K562 (cell line): Measurements from ENCODE around the gene POGZ. TPM values are rescaled to one million over a fixed set of nuclear protein-coding genes. Genes with fewer than 3 reads are reported as not detected.

Experiments
- ATAC-seq: fragments of 200-7000 bp; cut with Tn5 transposase; 3 replicates; pipeline ENCODE4 v1.9.1; 2020; ENCODE audit warnings: moderate library complexity
- BruUV-seq: library from RNA; stranded (reverse); fragments of 400-500 nt; replicated peaks from 2 replicates; lab custom pipeline; 2021; lab: Mats Ljungman, UMichigan
- CTCF ChIA-PET: fragments of 300-600 bp; formaldehyde crosslinking; extraction: SDS; loops from one replicate; lab custom pipeline; 2021; ENCODE audit warnings: low intra/inter-chr PET ratio; lab: Yijun Ruan, JAX
- POLR2A ChIA-PET: fragments of 300-600, 350-650 bp; sonication (Branson Sonifier 250); formaldehyde crosslinking; extraction: SDS; loops from one replicate; lab custom pipeline; 2021; ENCODE audit warnings: antibody characterized with exemption, inconsistent platforms; lab: Yijun Ruan, JAX
- DNase-seq, 4 experiments: peaks; one replicate each; pipeline versions ENCODE4 v3.0.0 to v3.0.0-alpha.2; 2011 to 2018; ENCODE audit warnings: low spot score in 3 of 4, mixed read lengths in 3 of 4; ENCODE audit errors: extremely low read depth in 1 of 4
- FAIRE-seq: peaks from 2 replicates; lab custom pipeline; 2011; peaks lifted over from hg19 to GRCh38; lab: Jason Lieb, UNC
- H2AFZ ChIP-seq: 2 replicates; pipeline ENCODE4 v1.6.0; 2011; ENCODE audit warnings: low read depth, low read length, control low read depth, inconsistent platforms
- H3K27ac ChIP-seq: fragments of 200-600 bp; 3 replicates; pipeline ENCODE4 v1.8.0; 2011; ENCODE audit warnings: low read depth, mild to moderate bottlenecking, control low read depth, inconsistent platforms, low read length, moderate library complexity, mixed read lengths; ENCODE audit errors: extremely low read depth
- H3K27me3 ChIP-seq, 2 experiments: fragments of 300-600 bp in 1 of 2; 2 replicates in 1 of 2; 3 replicates in 1 of 2; pipeline versions ENCODE4 v1.6.0 to v1.8.0; 2011; ENCODE audit warnings: inconsistent platforms in 2 of 2, low read length in 2 of 2, mild to moderate bottlenecking in 1 of 2, mixed read lengths in 1 of 2, moderate library complexity in 1 of 2; ENCODE audit not compliant: control insufficient read depth in 2 of 2, insufficient read depth in 2 of 2
- H3K36me3 ChIP-seq: fragments of 300-600 bp; 3 replicates; pipeline ENCODE4 v1.8.0; 2011; ENCODE audit warnings: mild to moderate bottlenecking, low read length, inconsistent platforms; ENCODE audit not compliant: control insufficient read depth, insufficient read depth
- H3K4me1 ChIP-seq, 2 experiments: fragments of 200-600 bp in 1 of 2; replicated peaks in 1 of 2; 2 replicates in 1 of 2; 3 replicates in 1 of 2; pipeline versions ENCODE4 v1.5.1 to v1.8.0; 2011; ENCODE audit warnings: inconsistent platforms in 2 of 2, low read length in 2 of 2, mild to moderate bottlenecking in 1 of 2, mixed read lengths in 1 of 2, moderate library complexity in 1 of 2; ENCODE audit not compliant: control insufficient read depth in 2 of 2, insufficient read depth in 2 of 2
- H3K4me2 ChIP-seq: 2 replicates; pipeline ENCODE4 v1.6.1; 2011; ENCODE audit warnings: low read length, control low read depth, inconsistent platforms, mixed read lengths; ENCODE audit not compliant: insufficient read depth
- H3K4me3 ChIP-seq: fragments of 200-600 bp; sonication (generic), shearing (Covaris generic); 2 replicates; pipeline ENCODE4 v1.5.1; 2016; ENCODE audit warnings: control low read depth, inconsistent platforms
- H3K79me2 ChIP-seq: fragments of 200-600 bp; 3 replicates; pipeline ENCODE4 v1.8.0; 2011; ENCODE audit warnings: low read length, inconsistent platforms; ENCODE audit not compliant: control insufficient read depth, insufficient read depth
- H3K9ac ChIP-seq, 2 experiments: 2 replicates each; pipeline versions ENCODE4 v1.6.0 to v1.6.1; 2011; ENCODE audit warnings: low read depth in 2 of 2, low read length in 2 of 2, control low read depth in 1 of 2, inconsistent platforms in 1 of 2, mild to moderate bottlenecking in 1 of 2, mixed read lengths in 1 of 2; ENCODE audit not compliant: insufficient read depth in 1 of 2
- H3K9me1 ChIP-seq: one replicate; pipeline ENCODE4 v1.6.0; 2011; ENCODE audit warnings: inconsistent platforms, mild to moderate bottlenecking, low read length, moderate library complexity; ENCODE audit not compliant: control insufficient read depth, insufficient read depth
- H3K9me3 ChIP-seq: replicated peaks from 2 replicates; pipeline ENCODE4 v1.5.1; 2011; ENCODE audit warnings: low read depth, low read length, inconsistent platforms; ENCODE audit not compliant: control insufficient read depth, insufficient read depth
- H4K20me1 ChIP-seq: replicated peaks from 2 replicates; pipeline ENCODE4 v1.6.1; 2011; ENCODE audit warnings: low read length, inconsistent platforms, mixed read lengths; ENCODE audit not compliant: control insufficient read depth, insufficient read depth
- ETV1 ChIP-seq: fragments of 450-650 bp; conservative IDR thresholded peaks from 2 replicates; pipeline ENCODE4 v1.6.1; 2016; ENCODE audit warnings: missing genetic modification characterization, control low read depth, low read depth, missing compliant biosample characterization
- HSF4 ChIP-seq: fragments of 250-450 bp; sonication (Bioruptor Pico); IDR thresholded peaks from 2 replicates; pipeline ENCODE4 v2.1.2; 2022; ENCODE audit warnings: mild to moderate bottlenecking, moderate library complexity, borderline replicate concordance
- NRF1 ChIP-seq, 2 experiments: fragments of 450-650 bp; IDR thresholded peaks in 1 of 2; conservative IDR thresholded peaks in 1 of 2; 2 replicates each; pipeline ENCODE4 v1.6.1; 2014; ENCODE audit warnings: mild to moderate bottlenecking in 2 of 2
- TFAM ChIP-seq: fragments of 250-450 bp; sonication (Bioruptor Pico); conservative IDR thresholded peaks from 2 replicates; pipeline ENCODE4 v1.5.0; 2021; ENCODE audit warnings: mild to moderate bottlenecking, moderate library complexity
- ZNF445 ChIP-seq: fragments of 250-450 bp; sonication (Bioruptor Pico); IDR thresholded peaks from 2 replicates; pipeline ENCODE4 v1.4.0; 2020; ENCODE audit warnings: low read depth, mild to moderate bottlenecking, moderate library complexity
- WGBS: fragments of 100-300 bp; shearing (Covaris generic); methylation state at CpG from one replicate; pipeline ENCODE4 v1.1.6; 2016; ENCODE audit warnings: low coverage, mixed read lengths; ENCODE audit not compliant: insufficient coverage; ENCODE audit errors: missing lambda C conversion rate; 5-methylcytosine and 5-hydroxymethylcytosine counted together
- in situ Hi-C: fragments of 300-500 bp; cut with MboI; formaldehyde crosslinking; loops from 4 replicates; pipeline ENCODE4 v1.15.0; 2018; ENCODE audit warnings: inconsistent platforms, mixed read lengths
- intact Hi-C: fragments of 100-400 bp; cut with micrococcal nuclease; formaldehyde crosslinking; loops from 2 replicates; pipeline ENCODE4 v1.14.2; 2022
- polyA plus RNA-seq, 8 experiments: library from polyadenylated mRNA; depleted of rRNA in 4 of 8; stranded (reverse) in 5 of 8; unstranded in 3 of 8; fragments of >200 nt; fragmentation: Nextera tagmentation in 2 of 8; fragmentation: Illumina TruSeq in 1 of 8; extraction: Ambion mirVana in 2 of 8; extraction: Trizol in 1 of 8; gene quantifications; 2 replicates each; pipeline versions ENCODE4 v1.2.1 to v1.2.3, GENCODE V29; 2011 to 2014; ENCODE audit warnings: inconsistent platforms in 1 of 8, missing spikeins in 1 of 8
- total RNA-seq, 7 experiments: library from RNA; depleted of rRNA in 6 of 7; stranded (reverse); fragments of >200 nt in 6 of 7; fragmentation: Illumina TruSeq in 2 of 7; extraction: Trizol in 2 of 7; gene quantifications; 2 replicates each; pipeline versions ENCODE4 v1.2.1 to v1.2.3, GENCODE V29; 2011 to 2021; ENCODE audit warnings: low replicate concordance in 1 of 7
- TF ChIP-seq, protein P1 (sequence below): fragments of 250-450 bp; sonication (Bioruptor Pico); IDR thresholded peaks from 2 replicates; pipeline ENCODE4 v1.4.0; 2020; ENCODE audit warnings: borderline replicate concordance
- TF ChIP-seq, protein P2 (sequence below), 2 experiments: IDR thresholded peaks in 1 of 2; conservative IDR thresholded peaks in 1 of 2; 2 replicates each; pipeline ENCODE4 v1.6.1; 2016; ENCODE audit warnings: low read depth in 2 of 2, mild to moderate bottlenecking in 1 of 2, missing compliant biosample characterization in 1 of 2, missing genetic modification characterization in 1 of 2, moderate library complexity in 1 of 2
- TF ChIP-seq, protein P3 (sequence below): IDR thresholded peaks from 2 replicates; pipeline ENCODE4 v1.6.1; 2014; ENCODE audit warnings: antibody characterized with exemption
- TF ChIP-seq, protein P4 (sequence below), 2 experiments: fragments of 450-650 bp in 1 of 2; IDR thresholded peaks; 2 replicates each; pipeline ENCODE4 v1.6.1; 2011 to 2017; ENCODE audit warnings: low read depth in 2 of 2, antibody characterized with exemption in 1 of 2, borderline replicate concordance in 1 of 2, low read length in 1 of 2, mild to moderate bottlenecking in 1 of 2, mixed read lengths in 1 of 2; ENCODE audit not compliant: control insufficient read depth in 1 of 2

Gene POGZ
- total and polyA plus RNA-seq, 9 of the 15 experiments (the other 6 are each of a cell fraction or from before 2014, with no cell fraction given): 9.4 to 40.6 (median 21.6) TPM

DNA sequence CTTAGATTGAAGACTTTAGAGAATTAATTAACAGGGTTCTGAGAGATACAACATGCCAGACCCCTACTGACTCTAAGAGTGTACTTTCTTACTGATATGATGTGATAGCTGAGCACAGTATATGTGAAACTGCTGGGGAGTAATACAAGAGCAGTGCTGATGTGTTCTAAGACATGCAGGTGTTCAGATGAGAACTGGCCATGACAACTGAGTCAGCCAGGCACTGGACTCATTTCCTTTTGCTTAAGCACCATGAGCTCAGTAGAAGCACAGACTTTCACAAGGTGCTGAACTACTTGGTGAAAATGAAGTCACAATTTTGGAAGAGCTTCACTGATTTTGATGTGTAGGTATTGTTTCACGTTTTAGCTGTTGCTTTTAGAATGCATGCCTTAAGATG, 15.9 kb upstream of the POGZ start:
- in situ Hi-C loops (no loop called here), intact Hi-C loops (no loop called here)
- POLR2A ChIA-PET: interaction anchor here (0.7 to 2.8 kb wide), 7 partner anchors 9 to 164 kb away, joined by 3 to 13 read pairs (median 3); partner anchors contain the start of gene POGZ
- Histone ChIP-seq H3K9me3 (no peaks in the 10 kb centered on the region), H3K9me1 (no peaks in the 10 kb centered on the region), H3K9ac (no peak overlapping the region), H2AFZ (peak overlapping the region; percentile 37), H3K4me2 (no peak overlapping the region), H3K36me3 (no peaks in the 10 kb centered on the region), H3K4me3 (no peak overlapping the region), H4K20me1 (no peaks in the 10 kb centered on the region), H3K4me1 (peaks cover 5 to 7% of the 10 kb centered on the region in 2 experiments; a peak in 3 of 5 replicates), H3K79me2 (no peaks in the 10 kb centered on the region), H3K27ac (no peak overlapping the region), H3K27me3 (no peaks in the 10 kb centered on the region)
- ATAC-seq (peak; percentile 50), FAIRE-seq (no peak), DNase-seq (no peak)
- no TSS peak for BruUV-seq
- 13% methylated on average over 1 of the region's 1 CpG for WGBS
- CTCF ChIA-PET: no interaction called here
- TF ChIP-seq, protein P1, sequence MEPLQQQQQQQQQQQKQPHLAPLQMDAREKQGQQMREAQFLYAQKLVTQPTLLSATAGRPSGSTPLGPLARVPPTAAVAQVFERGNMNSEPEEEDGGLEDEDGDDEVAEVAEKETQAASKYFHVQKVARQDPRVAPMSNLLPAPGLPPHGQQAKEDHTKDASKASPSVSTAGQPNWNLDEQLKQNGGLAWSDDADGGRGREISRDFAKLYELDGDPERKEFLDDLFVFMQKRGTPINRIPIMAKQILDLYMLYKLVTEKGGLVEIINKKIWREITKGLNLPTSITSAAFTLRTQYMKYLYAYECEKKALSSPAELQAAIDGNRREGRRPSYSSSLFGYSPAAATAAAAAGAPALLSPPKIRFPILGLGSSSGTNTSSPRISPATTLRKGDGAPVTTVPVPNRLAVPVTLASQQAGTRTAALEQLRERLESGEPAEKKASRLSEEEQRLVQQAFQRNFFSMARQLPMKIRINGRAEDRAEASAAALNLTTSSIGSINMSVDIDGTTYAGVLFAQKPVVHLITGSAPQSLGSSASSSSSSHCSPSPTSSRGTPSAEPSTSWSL (CRISPR knock-in tag): no peak
- TF ChIP-seq ETV1 (tag) (no peak), ZNF445 (CRISPR knock-in tag) (no peak), HSF4 (CRISPR knock-in tag) (no peak), NRF1 (conservative IDR thresholded peaks at IDR 0.05 in 1 of 2, IDR thresholded peaks at IDR 0.05 in 1 of 2) (no peak), TFAM (CRISPR knock-in tag) (no peak)
- TF ChIP-seq, protein P2, sequence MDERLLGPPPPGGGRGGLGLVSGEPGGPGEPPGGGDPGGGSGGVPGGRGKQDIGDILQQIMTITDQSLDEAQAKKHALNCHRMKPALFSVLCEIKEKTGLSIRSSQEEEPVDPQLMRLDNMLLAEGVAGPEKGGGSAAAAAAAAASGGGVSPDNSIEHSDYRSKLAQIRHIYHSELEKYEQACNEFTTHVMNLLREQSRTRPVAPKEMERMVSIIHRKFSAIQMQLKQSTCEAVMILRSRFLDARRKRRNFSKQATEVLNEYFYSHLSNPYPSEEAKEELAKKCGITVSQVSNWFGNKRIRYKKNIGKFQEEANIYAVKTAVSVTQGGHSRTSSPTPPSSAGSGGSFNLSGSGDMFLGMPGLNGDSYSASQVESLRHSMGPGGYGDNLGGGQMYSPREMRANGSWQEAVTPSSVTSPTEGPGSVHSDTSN (CRISPR knock-in tag; IDR thresholded peaks at IDR 0.05; ENCODE audit: low read depth): no peak
- TF ChIP-seq, protein P2 (tag; conservative IDR thresholded peaks at IDR 0.05; ENCODE audit: low read depth): no peak
- TF ChIP-seq, protein P3, sequence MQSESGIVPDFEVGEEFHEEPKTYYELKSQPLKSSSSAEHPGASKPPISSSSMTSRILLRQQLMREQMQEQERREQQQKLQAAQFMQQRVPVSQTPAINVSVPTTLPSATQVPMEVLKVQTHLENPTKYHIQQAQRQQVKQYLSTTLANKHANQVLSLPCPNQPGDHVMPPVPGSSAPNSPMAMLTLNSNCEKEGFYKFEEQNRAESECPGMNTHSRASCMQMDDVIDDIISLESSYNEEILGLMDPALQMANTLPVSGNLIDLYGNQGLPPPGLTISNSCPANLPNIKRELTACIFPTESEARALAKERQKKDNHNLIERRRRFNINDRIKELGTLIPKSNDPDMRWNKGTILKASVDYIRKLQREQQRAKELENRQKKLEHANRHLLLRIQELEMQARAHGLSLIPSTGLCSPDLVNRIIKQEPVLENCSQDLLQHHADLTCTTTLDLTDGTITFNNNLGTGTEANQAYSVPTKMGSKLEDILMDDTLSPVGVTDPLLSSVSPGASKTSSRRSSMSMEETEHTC: no peak
- TF ChIP-seq, protein P4, sequence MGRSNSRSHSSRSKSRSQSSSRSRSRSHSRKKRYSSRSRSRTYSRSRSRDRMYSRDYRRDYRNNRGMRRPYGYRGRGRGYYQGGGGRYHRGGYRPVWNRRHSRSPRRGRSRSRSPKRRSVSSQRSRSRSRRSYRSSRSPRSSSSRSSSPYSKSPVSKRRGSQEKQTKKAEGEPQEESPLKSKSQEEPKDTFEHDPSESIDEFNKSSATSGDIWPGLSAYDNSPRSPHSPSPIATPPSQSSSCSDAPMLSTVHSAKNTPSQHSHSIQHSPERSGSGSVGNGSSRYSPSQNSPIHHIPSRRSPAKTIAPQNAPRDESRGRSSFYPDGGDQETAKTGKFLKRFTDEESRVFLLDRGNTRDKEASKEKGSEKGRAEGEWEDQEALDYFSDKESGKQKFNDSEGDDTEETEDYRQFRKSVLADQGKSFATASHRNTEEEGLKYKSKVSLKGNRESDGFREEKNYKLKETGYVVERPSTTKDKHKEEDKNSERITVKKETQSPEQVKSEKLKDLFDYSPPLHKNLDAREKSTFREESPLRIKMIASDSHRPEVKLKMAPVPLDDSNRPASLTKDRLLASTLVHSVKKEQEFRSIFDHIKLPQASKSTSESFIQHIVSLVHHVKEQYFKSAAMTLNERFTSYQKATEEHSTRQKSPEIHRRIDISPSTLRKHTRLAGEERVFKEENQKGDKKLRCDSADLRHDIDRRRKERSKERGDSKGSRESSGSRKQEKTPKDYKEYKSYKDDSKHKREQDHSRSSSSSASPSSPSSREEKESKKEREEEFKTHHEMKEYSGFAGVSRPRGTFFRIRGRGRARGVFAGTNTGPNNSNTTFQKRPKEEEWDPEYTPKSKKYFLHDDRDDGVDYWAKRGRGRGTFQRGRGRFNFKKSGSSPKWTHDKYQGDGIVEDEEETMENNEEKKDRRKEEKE (IDR thresholded peaks at IDR 0.05; ENCODE audit: borderline replicate concordance in 1 of 2, control insufficient read depth in 1 of 2, low read depth in 2 of 2, low read length in 1 of 2): no peak
